HG02588 (cell line): ENCODE data around the gene KDM2A.
A peak's percentile ranks its signal among the peaks of the same experiment; 100 is the strongest.
"Not testable (repeated sequence)": the region's sequence is repeated elsewhere in the genome, so short reads cannot be mapped to it uniquely, and the experiment has no call there.

Experiments used
- ATAC-seq: cut with Tn5 transposase; IDR thresholded peaks from one replicate; pipeline ENCODE4 v1.9.1; 2021; ENCODE audit warnings: mild to moderate bottlenecking, moderate library complexity; ENCODE audit not compliant: unreplicated experiment

The KDM2A gene

GRCh38 chr11:67117672-67118180 lies 1.3 kb upstream of the KDM2A start:
- peak; percentile 13 for ATAC-seq

- peak; percentile 4 for ATAC-seq
Observed at GRCh38 chr11:67118181-67118766, 789 bp upstream of the KDM2A start.

- ATAC-seq: peak; percentile 19
Observed at GRCh38 chr11:67119585-67120391, 725 bp downstream of the KDM2A start.

GRCh38 chr11:67120456-67120855 lies 1.4 kb downstream of the KDM2A start:
- ATAC-seq: no peak

DNA sequence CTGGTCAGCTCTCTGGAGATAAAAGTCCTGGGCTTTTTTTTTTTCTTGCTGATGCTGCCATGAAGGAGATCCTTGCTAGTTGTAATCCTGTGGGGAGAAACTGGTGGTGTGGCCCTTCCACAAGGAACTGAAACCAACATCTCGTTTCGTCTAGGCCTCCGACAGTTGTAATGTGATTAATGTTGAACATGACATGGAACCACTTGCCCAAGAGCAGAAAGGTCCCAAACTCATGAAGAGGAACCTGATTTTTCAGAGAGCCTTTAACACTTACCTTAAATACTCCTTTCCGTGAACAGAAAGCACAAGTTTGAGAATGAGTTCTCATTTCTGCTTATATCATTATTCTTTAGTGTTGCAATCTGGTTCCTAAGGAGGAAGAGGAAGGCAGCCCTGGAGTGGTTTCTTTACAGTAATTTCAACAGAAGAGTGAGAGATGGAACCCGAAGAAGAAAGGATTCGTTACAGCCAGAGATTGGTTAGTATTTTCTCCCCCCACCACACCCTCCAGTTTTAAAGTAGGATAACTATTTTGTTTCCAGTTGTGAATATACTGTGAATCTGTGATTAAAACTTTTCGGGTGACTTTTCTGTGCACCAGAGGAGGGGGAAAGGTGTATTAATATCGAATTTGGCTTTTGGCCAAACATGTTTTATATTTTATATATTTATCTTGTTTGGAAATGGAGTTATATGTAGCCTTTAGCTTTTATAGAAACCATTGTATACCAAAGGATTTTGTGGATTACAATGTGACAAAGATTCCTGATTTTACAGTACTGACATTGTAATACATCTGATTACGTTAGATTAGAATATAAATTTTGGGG lies 2.0 kb downstream of the KDM2A start:
- ATAC-seq: no peak

GRCh38 chr11:67123801-67124200 lies 4.7 kb downstream of the KDM2A start:
- ATAC-seq: not testable (repeated sequence)

GRCh38 chr11:67126243-67126642 lies 7.2 kb downstream of the KDM2A start:
- not testable (repeated sequence) for ATAC-seq

- ATAC-seq: no peak
Observed at GRCh38 chr11:67126986-67127385, 7.9 kb downstream of the KDM2A start.

DNA sequence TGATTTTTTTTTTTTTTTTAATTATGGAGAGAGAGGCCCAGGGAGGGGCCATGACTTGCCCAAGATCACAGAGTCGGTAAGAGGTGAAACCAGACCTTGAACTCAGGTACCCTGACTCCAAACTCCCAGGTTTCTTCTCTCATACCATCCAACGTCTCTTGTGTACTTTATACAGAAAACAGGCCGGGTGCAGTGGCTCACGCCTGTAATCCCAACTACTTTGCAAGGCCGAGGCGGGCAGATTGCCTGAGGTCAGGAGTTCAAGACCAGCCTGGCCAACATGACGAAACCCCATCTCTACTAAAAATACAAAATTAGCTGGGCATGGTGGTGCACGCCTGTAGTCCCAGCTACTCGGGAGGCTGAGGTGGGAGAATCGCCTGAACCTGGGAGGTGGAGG lies 11.8 kb downstream of the KDM2A start:
- not testable (repeated sequence) for ATAC-seq

GRCh38 chr11:67136156-67136555 lies 17.1 kb downstream of the KDM2A start:
- ATAC-seq: no peak

GRCh38 chr11:67138922-67139321 lies 19.9 kb downstream of the KDM2A start:
- ATAC-seq: no peak

- no peak for ATAC-seq
Observed at GRCh38 chr11:67146516-67147226, 27.6 kb downstream of the KDM2A start.

DNA sequence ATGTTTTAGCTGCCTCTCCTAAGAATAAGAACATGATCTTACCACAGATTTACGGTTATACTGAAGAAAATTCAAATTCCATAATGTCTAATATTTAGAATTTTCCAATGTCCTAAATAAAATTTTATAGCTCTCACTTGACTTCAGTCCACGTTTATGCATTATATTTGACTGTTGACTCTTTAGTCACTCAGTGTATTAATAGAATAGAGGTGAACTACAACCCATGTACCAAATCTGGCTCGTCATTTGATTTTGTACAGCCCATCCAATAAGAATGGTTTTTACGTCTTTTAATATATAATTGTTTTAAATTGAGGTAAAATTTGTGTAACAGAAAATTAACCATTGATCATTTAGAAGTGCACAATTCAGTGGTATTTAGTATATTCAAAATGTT lies 34.9 kb downstream of the KDM2A start:
- no peak for ATAC-seq

DNA sequence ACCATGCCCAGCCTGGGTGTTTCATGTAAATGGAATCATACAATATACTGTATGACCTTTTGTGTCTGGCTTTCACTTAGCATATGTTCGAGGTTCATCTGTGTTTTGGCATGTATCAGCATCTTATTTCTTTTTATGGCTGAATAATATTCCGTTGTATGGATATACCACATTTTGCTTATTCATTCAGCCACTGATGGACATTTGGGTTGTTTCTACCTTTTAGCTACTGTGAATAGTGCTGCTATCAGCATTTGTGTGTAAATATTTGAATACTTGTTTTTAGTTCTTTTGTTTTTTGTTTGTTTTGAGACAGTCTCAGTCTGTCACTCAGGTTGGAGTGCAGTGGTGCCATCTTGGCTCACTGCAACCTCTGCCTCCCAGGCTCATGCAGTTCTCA lies 35.7 kb downstream of the KDM2A start:
- ATAC-seq: no peak

GRCh38 chr11:67157691-67158090 lies 38.6 kb downstream of the KDM2A start:
- no peak for ATAC-seq

DNA sequence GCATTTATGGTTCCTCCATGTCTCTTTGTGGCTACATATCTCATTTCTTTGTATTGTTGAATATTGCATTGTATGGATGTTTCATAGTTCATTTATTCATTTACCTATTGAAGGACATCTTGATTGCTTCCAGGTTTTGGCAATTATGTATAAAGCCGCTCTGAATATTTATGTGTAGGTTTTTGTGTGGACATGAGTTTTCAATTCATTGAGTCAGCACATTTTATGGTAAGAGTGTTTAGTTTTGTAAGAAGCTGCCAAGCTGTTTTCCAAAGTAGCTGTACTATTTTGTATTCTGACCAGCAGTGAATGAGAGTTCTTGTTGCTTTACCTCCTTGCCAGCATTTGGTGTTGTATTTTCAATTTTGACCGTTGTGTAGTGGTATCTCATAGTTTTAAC lies 39.2 kb downstream of the KDM2A start:
- ATAC-seq: no peak

GRCh38 chr11:67160045-67160444 lies 41.0 kb downstream of the KDM2A start:
- no peak for ATAC-seq

DNA sequence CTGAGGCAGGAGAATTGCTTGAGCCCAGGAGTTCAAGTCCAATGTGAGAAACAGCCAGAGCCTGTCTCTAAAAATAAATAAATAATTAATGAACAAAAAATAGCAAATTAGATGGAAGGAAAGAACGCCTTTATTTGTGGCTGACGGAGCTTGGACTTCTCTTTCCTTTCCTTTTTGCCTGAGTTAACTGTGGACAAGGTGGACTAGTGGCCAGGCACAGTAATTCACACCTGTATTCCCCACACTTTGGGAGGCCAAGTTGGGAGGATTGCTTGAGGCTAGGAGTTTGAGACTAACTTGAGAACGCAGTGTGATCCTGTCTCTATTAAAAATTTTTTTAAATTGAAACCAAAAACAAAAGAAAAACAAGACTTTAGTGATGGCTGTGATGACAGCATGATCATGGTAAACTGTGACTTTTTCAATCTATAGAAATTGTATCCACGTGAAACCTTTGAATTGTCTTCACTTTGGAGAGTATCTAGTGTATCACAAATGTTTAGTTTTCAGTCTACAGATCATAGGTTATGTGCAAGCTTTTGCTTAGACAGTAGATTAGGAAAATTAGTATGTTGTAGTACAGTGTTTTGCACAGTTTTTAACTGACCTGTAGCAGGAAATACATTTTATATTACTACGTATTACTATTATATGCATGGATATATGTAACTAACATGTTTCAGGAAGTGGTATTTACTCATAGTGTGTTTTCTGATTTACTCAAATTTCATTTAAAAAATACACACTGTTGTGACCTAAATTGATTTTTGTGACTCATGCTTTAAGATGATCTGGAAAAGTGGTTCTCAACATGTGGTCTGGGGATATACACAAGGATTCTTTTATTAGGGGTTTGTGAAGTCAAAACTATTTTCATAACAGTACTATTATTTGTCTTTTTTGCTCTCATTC lies 42.1 kb downstream of the KDM2A start:
- ATAC-seq: no peak

DNA sequence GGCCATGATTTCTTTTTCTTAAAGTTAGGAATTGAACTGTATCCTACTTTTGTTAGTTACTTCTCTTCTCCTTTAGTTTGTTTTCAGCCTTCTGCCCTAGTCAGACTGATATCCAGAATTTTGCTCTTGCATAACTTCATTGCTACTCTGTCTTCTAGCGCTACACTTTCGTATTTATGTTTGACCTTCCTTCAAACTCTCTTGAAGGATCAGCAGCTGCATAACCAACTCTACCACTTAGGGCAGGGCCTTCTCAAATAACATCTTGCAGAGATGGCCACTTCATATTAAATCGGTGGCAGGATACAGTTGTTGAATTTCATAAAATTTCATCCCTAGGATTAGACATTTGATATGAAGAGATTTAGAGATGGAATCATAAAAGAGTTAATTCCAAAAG lies 43.9 kb downstream of the KDM2A start:
- ATAC-seq: no peak

DNA sequence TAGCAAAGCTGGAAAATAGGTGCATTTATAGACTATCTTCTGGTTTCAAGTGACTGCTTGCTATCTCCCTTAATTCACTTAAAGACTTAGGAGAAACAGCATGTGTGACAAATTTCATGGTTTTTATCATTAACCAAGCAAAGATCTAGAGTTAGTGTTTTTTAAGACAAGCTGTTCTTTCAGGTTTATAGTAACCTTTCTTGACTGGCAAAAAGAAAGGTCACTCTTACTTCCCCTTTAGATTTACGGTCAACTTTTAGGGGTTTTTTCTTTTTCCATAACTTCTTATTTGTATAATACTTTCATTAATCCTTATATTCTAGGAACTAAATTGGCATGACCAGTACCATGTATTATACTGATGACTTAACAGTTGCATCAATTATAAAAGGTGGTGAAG lies 46.6 kb downstream of the KDM2A start:
- ATAC-seq: no peak
